H9 (cell line): ENCODE measurements around the gene NAE1. TPM values are rescaled to one million over a fixed set of nuclear protein-coding genes. Genes with fewer than 3 reads are reported as not detected.
"Not testable (repeated sequence)": the region's sequence is repeated elsewhere in the genome, so short reads cannot be mapped to it uniquely, and the experiment has no call there.

ENCODE experiments used
- DNase-seq: peaks from one replicate; pipeline ENCODE4 v3.0.0-alpha.2; 2017
- H2AFZ ChIP-seq: one replicate; pipeline ENCODE4 v1.6.1; 2013; ENCODE audit warnings: mild to moderate bottlenecking, low read length, control low read depth, moderate library complexity
- H2AK5ac ChIP-seq: 2 replicates; pipeline ENCODE4 v1.6.1; 2013; ENCODE audit warnings: low read length, control low read depth, mixed read lengths; ENCODE audit not compliant: insufficient read length
- H2BK120ac ChIP-seq: one replicate; pipeline ENCODE4 v1.6.1; 2013; ENCODE audit warnings: low read depth, mild to moderate bottlenecking, low read length, control low read depth, inconsistent platforms; ENCODE audit not compliant: poor library complexity, severe bottlenecking
- H2BK12ac ChIP-seq: 2 replicates; pipeline ENCODE4 v1.6.1; 2013; ENCODE audit warnings: low read length, control low read depth, mixed read lengths, low read depth; ENCODE audit not compliant: insufficient read length
- H2BK15ac ChIP-seq: 2 replicates; pipeline ENCODE4 v1.6.1; 2013; ENCODE audit warnings: low read depth, low read length, control low read depth
- H2BK20ac ChIP-seq: one replicate; pipeline ENCODE4 v1.6.1; 2013; ENCODE audit warnings: low read depth, mild to moderate bottlenecking, low read length, control low read depth, inconsistent platforms; ENCODE audit not compliant: poor library complexity, severe bottlenecking
- H2BK5ac ChIP-seq: 2 replicates; pipeline ENCODE4 v1.6.1; 2013; ENCODE audit warnings: low read length, control low read depth, mixed read lengths; ENCODE audit not compliant: insufficient read length
- H3K14ac ChIP-seq: 2 replicates; pipeline ENCODE4 v1.6.1; 2013; ENCODE audit warnings: low read length, control low read depth; ENCODE audit not compliant: insufficient read depth
- H3K18ac ChIP-seq: 2 replicates; pipeline ENCODE4 v1.6.1; 2013; ENCODE audit warnings: low read depth, mild to moderate bottlenecking, mixed read lengths, low read length, control low read depth; ENCODE audit not compliant: insufficient read length
- H3K23ac ChIP-seq: 2 replicates; pipeline ENCODE4 v1.6.1; 2013; ENCODE audit warnings: low read length, control low read depth, mixed read lengths, low read depth; ENCODE audit not compliant: insufficient read length
- H3K23me2 ChIP-seq: 2 replicates; pipeline ENCODE4 v1.6.1; 2013; ENCODE audit warnings: low read depth, mild to moderate bottlenecking, mixed read lengths, low read length, control low read depth; ENCODE audit not compliant: insufficient read length, poor library complexity, severe bottlenecking
- H3K27ac ChIP-seq: 2 replicates; pipeline ENCODE4 v1.5.1; 2013; ENCODE audit warnings: low read length, control low read depth, mixed read lengths, low read depth; ENCODE audit not compliant: insufficient read length
- H3K27me3 ChIP-seq: 2 replicates; pipeline ENCODE4 v1.6.1; 2013; ENCODE audit warnings: low read length, control low read depth, inconsistent platforms; ENCODE audit not compliant: insufficient read depth
- H3K4ac ChIP-seq: 2 replicates; pipeline ENCODE4 v1.6.1; 2013; ENCODE audit warnings: low read depth, mild to moderate bottlenecking, control low read depth, inconsistent platforms, low read length, moderate library complexity
- H3K4me1 ChIP-seq: 2 replicates; pipeline ENCODE4 v1.6.1; 2013; ENCODE audit warnings: low read length, control low read depth, inconsistent platforms; ENCODE audit not compliant: insufficient read depth
- H3K4me2 ChIP-seq: 2 replicates; pipeline ENCODE4 v1.6.1; 2013; ENCODE audit warnings: low read length, control low read depth, mixed read lengths; ENCODE audit not compliant: insufficient read length, insufficient read depth
- H3K56ac ChIP-seq: 2 replicates; pipeline ENCODE4 v1.6.1; 2013; ENCODE audit warnings: low read depth, mild to moderate bottlenecking, mixed read lengths, low read length, control low read depth; ENCODE audit not compliant: insufficient read length
- H3K79me1 ChIP-seq: 2 replicates; pipeline ENCODE4 v1.6.1; 2013; ENCODE audit warnings: low read depth, mild to moderate bottlenecking, moderate library complexity, low read length, control low read depth, inconsistent platforms; ENCODE audit not compliant: insufficient read depth, poor library complexity, severe bottlenecking
- H3K79me2 ChIP-seq: 2 replicates; pipeline ENCODE4 v1.6.1; 2013; ENCODE audit warnings: low read length, control low read depth, inconsistent platforms; ENCODE audit not compliant: insufficient read depth
- H3K9ac ChIP-seq: 2 replicates; pipeline ENCODE4 v1.6.1; 2013; ENCODE audit warnings: low read length, control low read depth, mixed read lengths; ENCODE audit not compliant: insufficient read length; ENCODE audit errors: extremely low read depth
- H3K9me3 ChIP-seq: one replicate; pipeline ENCODE4 v1.6.1; 2013; ENCODE audit warnings: low read depth, low read length, inconsistent platforms; ENCODE audit not compliant: control insufficient read depth
- H3T11ph ChIP-seq: one replicate; pipeline ENCODE4 v1.6.1; 2013; ENCODE audit warnings: mild to moderate bottlenecking, low read length, control low read depth, inconsistent platforms
- H4K20me1 ChIP-seq: one replicate; pipeline ENCODE4 v1.6.1; 2013; ENCODE audit not compliant: control insufficient read depth, insufficient read length, insufficient read depth
- H4K5ac ChIP-seq: 2 replicates; pipeline ENCODE4 v1.6.1; 2013; ENCODE audit warnings: low read depth, mild to moderate bottlenecking, mixed read lengths, low read length, control low read depth; ENCODE audit not compliant: insufficient read length
- H4K8ac ChIP-seq: replicated peaks from 2 replicates; pipeline ENCODE4 v1.6.1; 2013; ENCODE audit warnings: low read length, control low read depth, mixed read lengths, low read depth; ENCODE audit not compliant: insufficient read length
- H4K91ac ChIP-seq: 2 replicates; pipeline ENCODE4 v1.6.1; 2013; ENCODE audit warnings: low read depth, mild to moderate bottlenecking, moderate library complexity, mixed read lengths, low read length, control low read depth; ENCODE audit not compliant: insufficient read length
- H3K27ac Mint-ChIP-seq, 3 experiments: 2 replicates in 2 of 3; 3 replicates in 1 of 3; pipeline ENCODE4 v1.8.0; 2020 to 2021; ENCODE audit warnings: mixed read lengths in 3 of 3, mild to moderate bottlenecking in 1 of 3, moderate library complexity in 1 of 3
- H3K27me3 Mint-ChIP-seq: 2 replicates; pipeline ENCODE4 v1.8.0; 2021; ENCODE audit warnings: low read depth, mild to moderate bottlenecking, moderate library complexity, mixed read lengths
- H3K36me3 Mint-ChIP-seq, 3 experiments: 2 replicates in 2 of 3; 3 replicates in 1 of 3; pipeline ENCODE4 v1.8.0; 2020 to 2021; ENCODE audit warnings: low read depth in 3 of 3, mixed read lengths in 3 of 3; ENCODE audit not compliant: insufficient read depth in 1 of 3
- H3K4me1 Mint-ChIP-seq, 2 experiments: 2 replicates each; pipeline ENCODE4 v1.8.0; 2020; ENCODE audit warnings: mixed read lengths in 2 of 2
- H3K4me3 Mint-ChIP-seq, 2 experiments: 2 replicates in 1 of 2; 3 replicates in 1 of 2; pipeline ENCODE4 v1.8.0; 2020 to 2021; ENCODE audit warnings: mild to moderate bottlenecking in 2 of 2, mixed read lengths in 2 of 2, moderate library complexity in 1 of 2
- H3K9me3 Mint-ChIP-seq, 2 experiments: 2 replicates in 1 of 2; 3 replicates in 1 of 2; pipeline ENCODE4 v1.8.0; 2020; ENCODE audit warnings: mild to moderate bottlenecking in 2 of 2, mixed read lengths in 2 of 2, moderate library complexity in 1 of 2
- WGBS: extraction: QIAGEN DNeasy Blood & Tissue Kit; methylation state at CpG from one replicate; pipeline ENCODE4 v1.1.7; 2013; ENCODE audit warnings: missing lambda C conversion rate, low lambda C conversion rate, mixed read lengths; ENCODE audit not compliant: insufficient read length; ENCODE audit errors: extremely low coverage; 5-methylcytosine and 5-hydroxymethylcytosine counted together
- total RNA-seq: library from RNA; stranded (reverse); gene quantifications from 2 replicates; pipeline ENCODE4 v1.2.1, GENCODE V29; 2021
- TF ChIP-seq, protein P1 (sequence below): fragments of 200-600 bp; sonication (generic); conservative IDR thresholded peaks from 3 replicates; pipeline ENCODE4 v1.8.0; 2021; ENCODE audit warnings: antibody characterized with exemption, mild to moderate bottlenecking

NAE1 gene
- total RNA-seq, 1 experiment from 2014 or later = 144 TPM

DNA sequence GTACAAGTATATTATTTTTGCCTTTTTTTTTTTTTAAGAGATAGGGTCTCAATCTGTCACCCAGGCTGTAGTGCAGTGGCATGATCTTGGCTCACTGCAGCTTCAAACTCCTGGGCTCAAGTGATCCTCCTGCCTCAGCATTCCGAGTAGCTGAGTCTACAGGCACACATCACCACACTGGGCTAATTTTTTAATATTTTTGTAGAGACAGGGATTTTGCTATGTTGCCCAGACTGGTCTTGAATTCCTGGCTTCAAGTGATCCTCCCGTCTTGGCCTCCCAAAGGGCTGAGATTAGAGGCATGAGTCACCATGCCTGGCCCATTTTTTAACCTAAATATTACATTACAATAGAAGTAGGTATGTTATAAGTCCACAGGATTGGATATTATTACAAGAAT lies 32.6 kb downstream of the NAE1 start:
- H3K36me3 Mint-ChIP-seq = peaks cover 0 to 7% (median 6%) of the 10 kb centered on the region in 3 experiments; a peak in 2 of 7 replicates

DNA sequence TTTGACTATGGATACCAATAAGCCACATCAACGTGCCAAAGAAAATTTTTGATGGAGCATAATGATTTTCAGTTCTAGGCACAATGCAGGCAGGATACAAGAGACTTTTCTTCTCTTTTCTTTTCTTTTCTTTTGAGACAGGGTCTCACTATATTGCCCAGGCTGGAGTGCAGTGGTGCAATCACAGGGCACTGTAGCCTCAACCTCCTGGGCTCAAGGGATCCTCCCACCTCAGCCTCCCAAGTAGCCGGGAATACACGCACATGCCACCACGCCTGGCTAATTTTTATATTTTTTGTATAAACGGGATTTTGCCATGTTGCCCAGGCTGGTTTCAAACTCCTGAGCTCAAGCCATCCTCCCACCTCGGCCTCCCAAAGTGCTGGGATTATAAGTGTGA lies 36.8 kb downstream of the NAE1 start:
- not testable (repeated sequence) for H3K9me3 ChIP-seq, H2AK5ac ChIP-seq, H2BK5ac ChIP-seq, H3K9me3 Mint-ChIP-seq, H3K79me1 ChIP-seq, H4K91ac ChIP-seq, H3K23me2 ChIP-seq, H2AFZ ChIP-seq, H3T11ph ChIP-seq, H3K4me1 ChIP-seq, H3K4me1 Mint-ChIP-seq, H3K79me2 ChIP-seq, H2BK15ac ChIP-seq, H3K4me2 ChIP-seq, H3K23ac ChIP-seq, H3K27me3 Mint-ChIP-seq, H3K27ac ChIP-seq, H4K8ac ChIP-seq, H3K4me3 Mint-ChIP-seq, H3K4ac ChIP-seq, H3K56ac ChIP-seq, H4K5ac ChIP-seq, DNase-seq, H2BK20ac ChIP-seq, H2BK120ac ChIP-seq, H3K27me3 ChIP-seq, H3K27ac Mint-ChIP-seq, H2BK12ac ChIP-seq, H4K20me1 ChIP-seq, H3K18ac ChIP-seq, H3K36me3 Mint-ChIP-seq, H3K14ac ChIP-seq, H3K9ac ChIP-seq
- no CpG with 5 or more reads among the region's 6 CpGs for WGBS

More for the DNA sequence above, 32.6 kb downstream of the NAE1 start:
- Histone ChIP-seq H4K91ac (no peak overlapping the region), H3K23ac (no peak overlapping the region), H3K4me1 (no peaks in the 10 kb centered on the region), H2AK5ac (no peak overlapping the region), H3K79me1 (no peaks in the 10 kb centered on the region), H3K27ac (no peak overlapping the region), H3K9ac (no peak overlapping the region), H3K56ac (no peak overlapping the region), H3K4ac (no peak overlapping the region), H3K14ac (no peak overlapping the region), H3K23me2 (no peaks in the 10 kb centered on the region), H4K8ac (no peak overlapping the region), H3K18ac (no peak overlapping the region), H2BK20ac (no peak overlapping the region), H2BK12ac (no peak overlapping the region), H3T11ph (no peak overlapping the region), H3K9me3 (no peaks in the 10 kb centered on the region), H2BK5ac (no peak overlapping the region), H4K5ac (no peak overlapping the region), H3K79me2 (no peaks in the 10 kb centered on the region), H2BK15ac (no peak overlapping the region), H2BK120ac (no peak overlapping the region), H3K4me2 (no peak overlapping the region), H4K20me1 (no peaks in the 10 kb centered on the region), H2AFZ (no peak overlapping the region), H3K27me3 (no peaks in the 10 kb centered on the region)
- no peak for DNase-seq
- Mint-ChIP-seq H3K4me3 (no peak overlapping the region), H3K4me1 (no peaks in the 10 kb centered on the region), H3K9me3 (no peaks in the 10 kb centered on the region; a peak in 1 of 5 replicates), H3K27me3 (no peaks in the 10 kb centered on the region), H3K27ac (no peak overlapping the region)
- no CpG with 5 or more reads among the region's 2 CpGs for WGBS
- TF ChIP-seq, protein P1, sequence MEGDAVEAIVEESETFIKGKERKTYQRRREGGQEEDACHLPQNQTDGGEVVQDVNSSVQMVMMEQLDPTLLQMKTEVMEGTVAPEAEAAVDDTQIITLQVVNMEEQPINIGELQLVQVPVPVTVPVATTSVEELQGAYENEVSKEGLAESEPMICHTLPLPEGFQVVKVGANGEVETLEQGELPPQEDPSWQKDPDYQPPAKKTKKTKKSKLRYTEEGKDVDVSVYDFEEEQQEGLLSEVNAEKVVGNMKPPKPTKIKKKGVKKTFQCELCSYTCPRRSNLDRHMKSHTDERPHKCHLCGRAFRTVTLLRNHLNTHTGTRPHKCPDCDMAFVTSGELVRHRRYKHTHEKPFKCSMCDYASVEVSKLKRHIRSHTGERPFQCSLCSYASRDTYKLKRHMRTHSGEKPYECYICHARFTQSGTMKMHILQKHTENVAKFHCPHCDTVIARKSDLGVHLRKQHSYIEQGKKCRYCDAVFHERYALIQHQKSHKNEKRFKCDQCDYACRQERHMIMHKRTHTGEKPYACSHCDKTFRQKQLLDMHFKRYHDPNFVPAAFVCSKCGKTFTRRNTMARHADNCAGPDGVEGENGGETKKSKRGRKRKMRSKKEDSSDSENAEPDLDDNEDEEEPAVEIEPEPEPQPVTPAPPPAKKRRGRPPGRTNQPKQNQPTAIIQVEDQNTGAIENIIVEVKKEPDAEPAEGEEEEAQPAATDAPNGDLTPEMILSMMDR = no peak
